Caco-2 (cell line): ENCODE measurements around the gene OR9Q1. TPM values are rescaled to one million over a fixed set of nuclear protein-coding genes. Genes with fewer than 3 reads are reported as not detected.

ENCODE experiments used
- BruUV-seq: library from RNA; stranded (reverse); fragments of 400-500 nt; replicated peaks from 2 replicates; lab custom pipeline; 2021; lab: Mats Ljungman, UMichigan
- CTCF ChIA-PET: fragments of 300-600 bp; sonication (Branson Sonifier 250); formaldehyde crosslinking; loops from one replicate; lab custom pipeline; 2022; ENCODE audit warnings: antibody characterized with exemption; lab: Charles Lee
- POLR2A ChIA-PET: fragments of 300-600 bp; sonication (Branson Sonifier 250); formaldehyde crosslinking; loops from one replicate; lab custom pipeline; 2022; ENCODE audit warnings: antibody characterized with exemption; lab: Charles Lee
- DNase-seq, 2 experiments: peaks; one replicate each; pipeline versions ENCODE4 v3.0.0 to v3.0.0-alpha.2; 2020 to 2022
- H3K27me3 ChIP-seq: replicated peaks from 2 replicates; pipeline ENCODE4 v1.6.0; 2011; ENCODE audit warnings: low read length; ENCODE audit not compliant: control insufficient read depth, insufficient read depth
- H3K36me3 ChIP-seq: 2 replicates; pipeline ENCODE4 v1.5.1; 2011; ENCODE audit warnings: low read length; ENCODE audit not compliant: control insufficient read depth, insufficient read depth
- H3K4me1 ChIP-seq: fragments of 250-450 bp; sonication (Bioruptor Pico); 2 replicates; pipeline ENCODE4 v1.5.1; 2020; ENCODE audit warnings: mild to moderate bottlenecking
- H3K4me3 ChIP-seq: 2 replicates; pipeline ENCODE4 v1.5.1; 2011; ENCODE audit warnings: low read depth, mild to moderate bottlenecking, control low read depth, low read length
- H3K9me3 ChIP-seq: fragments of 250-450 bp; sonication (Bioruptor Pico); 2 replicates; pipeline ENCODE4 v1.5.1; 2020; ENCODE audit warnings: mild to moderate bottlenecking, moderate library complexity
- H3K27ac Mint-ChIP-seq: one replicate; pipeline ENCODE4 v1.8.0; 2022; ENCODE audit warnings: mixed read lengths; ENCODE audit not compliant: unreplicated experiment
- H3K27me3 Mint-ChIP-seq: one replicate; pipeline ENCODE4 v1.8.0; 2022; ENCODE audit warnings: mixed read lengths; ENCODE audit not compliant: insufficient read depth, unreplicated experiment
- H3K36me3 Mint-ChIP-seq: one replicate; pipeline ENCODE4 v1.8.0; 2022; ENCODE audit warnings: mild to moderate bottlenecking, mixed read lengths; ENCODE audit not compliant: insufficient read depth, unreplicated experiment
- H3K4me1 Mint-ChIP-seq: one replicate; pipeline ENCODE4 v1.8.0; 2022; ENCODE audit warnings: low read depth, mixed read lengths; ENCODE audit not compliant: unreplicated experiment
- H3K4me3 Mint-ChIP-seq: one replicate; pipeline ENCODE4 v1.8.0; 2022; ENCODE audit warnings: mild to moderate bottlenecking, moderate library complexity, mixed read lengths; ENCODE audit not compliant: unreplicated experiment
- H3K9me3 Mint-ChIP-seq: one replicate; pipeline ENCODE4 v1.8.0; 2022; ENCODE audit warnings: mixed read lengths; ENCODE audit not compliant: unreplicated experiment
- intact Hi-C: fragments of 100-400 bp; cut with micrococcal nuclease; formaldehyde crosslinking; loops from one replicate; pipeline ENCODE4 v1.10.0; 2022; ENCODE audit not compliant: unreplicated experiment
- total RNA-seq: library from RNA; stranded (reverse); gene quantifications from 2 replicates; pipeline ENCODE4 v1.2.3, GENCODE V29; 2022
- TF ChIP-seq, protein P1 (sequence below), 2 experiments: fragments of 200-600 bp in 1 of 2; IDR thresholded peaks; 1 replicate in 1 of 2; 2 replicates in 1 of 2; pipeline versions ENCODE4 v1.5.1 to v1.8.0; 2011 to 2022; ENCODE audit warnings: antibody characterized with exemption in 1 of 2, control low read depth in 1 of 2, inconsistent platforms in 1 of 2, low read depth in 1 of 2, low read length in 1 of 2, mild to moderate bottlenecking in 1 of 2, moderate library complexity in 1 of 2; ENCODE audit not compliant: insufficient read depth in 1 of 2, severe bottlenecking in 1 of 2, unreplicated experiment in 1 of 2

Gene OR9Q1
- total RNA-seq, 1 experiment from 2014 or later, result not detected

- Mint-ChIP-seq H3K4me1 (no peaks in the 10 kb centered on the region), H3K27me3 (no peaks in the 10 kb centered on the region), H3K9me3 (no peaks in the 10 kb centered on the region), H3K4me3 (no peak overlapping the region), H3K36me3 (no peaks in the 10 kb centered on the region), H3K27ac (no peak overlapping the region)
- no peaks in the 10 kb centered on the region for H3K4me1 ChIP-seq
- no peaks in the 10 kb centered on the region for H3K36me3 ChIP-seq
- H3K4me3 ChIP-seq, result no peak overlapping the region
- POLR2A ChIA-PET, result no interaction called here
- H3K27me3 ChIP-seq, result no peaks in the 10 kb centered on the region
- intact Hi-C loops, result no loop called here
- CTCF ChIA-PET, result no interaction called here
- TF ChIP-seq, protein P1, sequence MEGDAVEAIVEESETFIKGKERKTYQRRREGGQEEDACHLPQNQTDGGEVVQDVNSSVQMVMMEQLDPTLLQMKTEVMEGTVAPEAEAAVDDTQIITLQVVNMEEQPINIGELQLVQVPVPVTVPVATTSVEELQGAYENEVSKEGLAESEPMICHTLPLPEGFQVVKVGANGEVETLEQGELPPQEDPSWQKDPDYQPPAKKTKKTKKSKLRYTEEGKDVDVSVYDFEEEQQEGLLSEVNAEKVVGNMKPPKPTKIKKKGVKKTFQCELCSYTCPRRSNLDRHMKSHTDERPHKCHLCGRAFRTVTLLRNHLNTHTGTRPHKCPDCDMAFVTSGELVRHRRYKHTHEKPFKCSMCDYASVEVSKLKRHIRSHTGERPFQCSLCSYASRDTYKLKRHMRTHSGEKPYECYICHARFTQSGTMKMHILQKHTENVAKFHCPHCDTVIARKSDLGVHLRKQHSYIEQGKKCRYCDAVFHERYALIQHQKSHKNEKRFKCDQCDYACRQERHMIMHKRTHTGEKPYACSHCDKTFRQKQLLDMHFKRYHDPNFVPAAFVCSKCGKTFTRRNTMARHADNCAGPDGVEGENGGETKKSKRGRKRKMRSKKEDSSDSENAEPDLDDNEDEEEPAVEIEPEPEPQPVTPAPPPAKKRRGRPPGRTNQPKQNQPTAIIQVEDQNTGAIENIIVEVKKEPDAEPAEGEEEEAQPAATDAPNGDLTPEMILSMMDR (IDR thresholded peaks at IDR 0.05; ENCODE audit: insufficient read depth in 1 of 2, low read depth in 1 of 2, low read length in 1 of 2, severe bottlenecking in 1 of 2, unreplicated experiment in 1 of 2), result no peak
- BruUV-seq, result no TSS peak
- no peak for DNase-seq
- no peaks in the 10 kb centered on the region for H3K9me3 ChIP-seq
Measured at GRCh38 chr11:58075781-58076180, 52.1 kb downstream of the OR9Q1 start.

- no peak for DNase-seq
- Mint-ChIP-seq H3K27me3 (peaks cover 5% of the 10 kb centered on the region), H3K4me1 (no peaks in the 10 kb centered on the region), H3K4me3 (no peak overlapping the region), H3K9me3 (peaks cover 12% of the 10 kb centered on the region), H3K36me3 (no peaks in the 10 kb centered on the region), H3K27ac (no peak overlapping the region)
- Histone ChIP-seq H3K9me3 (no peaks in the 10 kb centered on the region), H3K27me3 (no peaks in the 10 kb centered on the region), H3K36me3 (no peaks in the 10 kb centered on the region), H3K4me1 (no peaks in the 10 kb centered on the region), H3K4me3 (no peak overlapping the region)
- no TSS peak for BruUV-seq
- intact Hi-C loops, result no loop called here
- ChIA-PET POLR2A (no interaction called here), CTCF (no interaction called here)
- TF ChIP-seq, protein P1 (IDR thresholded peaks at IDR 0.05; ENCODE audit: insufficient read depth in 1 of 2, low read depth in 1 of 2, low read length in 1 of 2, severe bottlenecking in 1 of 2, unreplicated experiment in 1 of 2), result no peak
Measured at GRCh38 chr11:58086528-58086927, 62.8 kb downstream of the OR9Q1 start.

- H3K27me3 ChIP-seq, result no peaks in the 10 kb centered on the region
- ChIA-PET CTCF (no interaction called here), POLR2A (no interaction called here)
- intact Hi-C loops, result no loop called here
- no peaks in the 10 kb centered on the region for H3K9me3 ChIP-seq
- Mint-ChIP-seq H3K36me3 (no peaks in the 10 kb centered on the region), H3K27ac (no peak overlapping the region), H3K9me3 (peaks cover 3% of the 10 kb centered on the region), H3K4me1 (no peaks in the 10 kb centered on the region), H3K27me3 (no peaks in the 10 kb centered on the region), H3K4me3 (no peak overlapping the region)
- no peak for DNase-seq
- no peaks in the 10 kb centered on the region for H3K36me3 ChIP-seq
- no peaks in the 10 kb centered on the region for H3K4me1 ChIP-seq
- H3K4me3 ChIP-seq, result no peak overlapping the region
- TF ChIP-seq, protein P1 (IDR thresholded peaks at IDR 0.05; ENCODE audit: insufficient read depth in 1 of 2, low read depth in 1 of 2, low read length in 1 of 2, severe bottlenecking in 1 of 2, unreplicated experiment in 1 of 2), result no peak
- no TSS peak for BruUV-seq
Measured at GRCh38 chr11:58097437-58097836, 73.8 kb downstream of the OR9Q1 start.
